Muscle of arm (tissue), 12 donors: ENCODE results near the gene KLKB1. TPM values are rescaled to one million over a fixed set of nuclear protein-coding genes. Genes with fewer than 3 reads are reported as not detected.

Experiments used
- DNase-seq: peaks from one replicate; pipeline ENCODE4 v3.0.0-alpha.2; 2013
- polyA plus RNA-seq, 12 donors: library from polyadenylated mRNA; unstranded; fragments of 120-200 nt; gene quantifications; one replicate each; pipeline ENCODE4 v1.2.1, GENCODE V29; 2013; ENCODE audit not compliant: insufficient read length in 12 of 12

Gene KLKB1
- polyA plus RNA-seq, 12 donors, result 0.16 to 1.3 (median 0.30) TPM; not detected in 2

GRCh38 chr4:186307497-186307896, 80.2 kb downstream of the KLKB1 start:
- DNase-seq, result no peak

GRCh38 chr4:186307916-186308315, 80.6 kb downstream of the KLKB1 start:
- no peak for DNase-seq

Other genes starting within 250 kb of the KLKB1 start
- 1 to 10 TPM in 9 of 12 donors, under 1 TPM in 1, not detected in 2; 0.84 to 3.0 (median 1.6) TPM for gene TLR3, start 158.4 kb upstream of the KLKB1 start, polyA plus RNA-seq
- 10 to 100 TPM in 1 of 12 donors, 1 to 10 TPM in 9, not detected in 2; 6.1 to 10.1 (median 8.6) TPM for gene FAM149A, start 122.8 kb upstream of the KLKB1 start, polyA plus RNA-seq
- 10 to 100 TPM in 2 of 12 donors, 1 to 10 TPM in 9, not detected in 1; 3.0 to 25.7 (median 5.6) TPM for gene CYP4V2, start 35.9 kb upstream of the KLKB1 start, polyA plus RNA-seq
- gene F11, start 38.7 kb downstream of the KLKB1 start, polyA plus RNA-seq, result under 1 TPM in 1 of 12 donors, not detected in 11; 0.97 TPM